Liver (tissue), 3 donors: ENCODE data around the gene GPC2.

ENCODE experiments used
- EGR1 ChIP-seq, 2 donors: IDR thresholded peaks; 2 replicates each; pipeline ENCODE4 v1.6.1; 2016 to 2018; ENCODE audit warnings: antibody characterized with exemption in 2 of 2, low read depth in 2 of 2
- RAD21 ChIP-seq, 2 donors: IDR thresholded peaks; 2 replicates each; pipeline ENCODE4 v1.6.1; 2016; ENCODE audit warnings: antibody characterized with exemption in 2 of 2, mild to moderate bottlenecking in 2 of 2
- TAF1 ChIP-seq: conservative IDR thresholded peaks from 2 replicates; pipeline ENCODE4 v1.6.1; 2016; ENCODE audit warnings: antibody characterized with exemption, mild to moderate bottlenecking
- YY1 ChIP-seq: IDR thresholded peaks from 2 replicates; pipeline ENCODE4 v1.6.1; 2016; ENCODE audit warnings: antibody characterized with exemption, mild to moderate bottlenecking
- TF ChIP-seq, protein P1 (sequence below): IDR thresholded peaks from 2 replicates; pipeline ENCODE4 v1.6.1; 2016; ENCODE audit warnings: antibody characterized with exemption, mild to moderate bottlenecking
- TF ChIP-seq, protein P2 (sequence below): fragments of 150-350 bp; IDR thresholded peaks from 2 replicates; pipeline ENCODE4 v1.5.1; 2017; ENCODE audit warnings: improper control_type of control experiment, low read depth, low read length; ENCODE audit not compliant: missing input control
- donor health status: healthy.
- donor health status: healthy.

- TF ChIP-seq, protein P1, sequence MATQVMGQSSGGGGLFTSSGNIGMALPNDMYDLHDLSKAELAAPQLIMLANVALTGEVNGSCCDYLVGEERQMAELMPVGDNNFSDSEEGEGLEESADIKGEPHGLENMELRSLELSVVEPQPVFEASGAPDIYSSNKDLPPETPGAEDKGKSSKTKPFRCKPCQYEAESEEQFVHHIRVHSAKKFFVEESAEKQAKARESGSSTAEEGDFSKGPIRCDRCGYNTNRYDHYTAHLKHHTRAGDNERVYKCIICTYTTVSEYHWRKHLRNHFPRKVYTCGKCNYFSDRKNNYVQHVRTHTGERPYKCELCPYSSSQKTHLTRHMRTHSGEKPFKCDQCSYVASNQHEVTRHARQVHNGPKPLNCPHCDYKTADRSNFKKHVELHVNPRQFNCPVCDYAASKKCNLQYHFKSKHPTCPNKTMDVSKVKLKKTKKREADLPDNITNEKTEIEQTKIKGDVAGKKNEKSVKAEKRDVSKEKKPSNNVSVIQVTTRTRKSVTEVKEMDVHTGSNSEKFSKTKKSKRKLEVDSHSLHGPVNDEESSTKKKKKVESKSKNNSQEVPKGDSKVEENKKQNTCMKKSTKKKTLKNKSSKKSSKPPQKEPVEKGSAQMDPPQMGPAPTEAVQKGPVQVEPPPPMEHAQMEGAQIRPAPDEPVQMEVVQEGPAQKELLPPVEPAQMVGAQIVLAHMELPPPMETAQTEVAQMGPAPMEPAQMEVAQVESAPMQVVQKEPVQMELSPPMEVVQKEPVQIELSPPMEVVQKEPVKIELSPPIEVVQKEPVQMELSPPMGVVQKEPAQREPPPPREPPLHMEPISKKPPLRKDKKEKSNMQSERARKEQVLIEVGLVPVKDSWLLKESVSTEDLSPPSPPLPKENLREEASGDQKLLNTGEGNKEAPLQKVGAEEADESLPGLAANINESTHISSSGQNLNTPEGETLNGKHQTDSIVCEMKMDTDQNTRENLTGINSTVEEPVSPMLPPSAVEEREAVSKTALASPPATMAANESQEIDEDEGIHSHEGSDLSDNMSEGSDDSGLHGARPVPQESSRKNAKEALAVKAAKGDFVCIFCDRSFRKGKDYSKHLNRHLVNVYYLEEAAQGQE = no peak
- TF ChIP-seq EGR1 (IDR thresholded peaks at IDR 0.05; ENCODE audit: low read depth in 2 of 2) (no peak), RAD21 (IDR thresholded peaks at IDR 0.05) (no peak), YY1 (no peak), TAF1 (no peak)
- TF ChIP-seq, protein P2, sequence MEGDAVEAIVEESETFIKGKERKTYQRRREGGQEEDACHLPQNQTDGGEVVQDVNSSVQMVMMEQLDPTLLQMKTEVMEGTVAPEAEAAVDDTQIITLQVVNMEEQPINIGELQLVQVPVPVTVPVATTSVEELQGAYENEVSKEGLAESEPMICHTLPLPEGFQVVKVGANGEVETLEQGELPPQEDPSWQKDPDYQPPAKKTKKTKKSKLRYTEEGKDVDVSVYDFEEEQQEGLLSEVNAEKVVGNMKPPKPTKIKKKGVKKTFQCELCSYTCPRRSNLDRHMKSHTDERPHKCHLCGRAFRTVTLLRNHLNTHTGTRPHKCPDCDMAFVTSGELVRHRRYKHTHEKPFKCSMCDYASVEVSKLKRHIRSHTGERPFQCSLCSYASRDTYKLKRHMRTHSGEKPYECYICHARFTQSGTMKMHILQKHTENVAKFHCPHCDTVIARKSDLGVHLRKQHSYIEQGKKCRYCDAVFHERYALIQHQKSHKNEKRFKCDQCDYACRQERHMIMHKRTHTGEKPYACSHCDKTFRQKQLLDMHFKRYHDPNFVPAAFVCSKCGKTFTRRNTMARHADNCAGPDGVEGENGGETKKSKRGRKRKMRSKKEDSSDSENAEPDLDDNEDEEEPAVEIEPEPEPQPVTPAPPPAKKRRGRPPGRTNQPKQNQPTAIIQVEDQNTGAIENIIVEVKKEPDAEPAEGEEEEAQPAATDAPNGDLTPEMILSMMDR = no peak
Measured at GRCh38 chr7:100152937-100153666, 24.1 kb downstream of the GPC2 start.
